ENCODE data around the gene MTERF1.
A peak's percentile ranks its signal among the peaks of the same experiment; 100 is the strongest.

Gene MTERF1

GRCh38 chr7:91880413-91881241, at the start of gene MTERF1:
Gene MTERF1 (minus strand): TSS chr7:91880702. CDS start chr7:91880083, 619 bp downstream.
- TF ChIP-seq CTCF (IDR thresholded peaks at IDR 0.05; ENCODE audit: insufficient read depth, low read length, missing control alignments) = peak; percentile 99
- DNase-seq (ENCODE audit: low read depth, low spot score) = peak; percentile 34
- ChIA-PET CTCF (interaction anchor here (0.6 to 4.1 kb wide), 46 partner anchors 11 to 834 kb away, joined by 3 to 68 read pairs (median 4); partner anchors contain the start of genes AKAP9 and GATAD1), POLR2A (interaction anchor here (0.6 to 1.0 kb wide), 2 partner anchors 13 to 51 kb away, joined by 3 read pairs; no protein-coding TSS in a partner anchor)
- peak within 1 kb of the TSS; percentile 95 for H3K4me3 ChIP-seq (ENCODE audit: low read depth, low read length)

GRCh38 chr7:91929463-91929862, 49.0 kb upstream of the MTERF1 start:
- ChIA-PET POLR2A (no interaction called here), CTCF (interaction anchor here (1.5 kb wide), 1 partner anchor 10 kb away, joined by 4 read pairs; no protein-coding TSS in a partner anchor)
- DNase-seq (ENCODE audit: low read depth, low spot score) = no peak
- no peak for TF ChIP-seq CTCF (IDR thresholded peaks at IDR 0.05; ENCODE audit: insufficient read depth, low read length, missing control alignments)
- H3K4me3 ChIP-seq (ENCODE audit: low read depth, low read length) = no peak overlapping the region

- POLR2A ChIA-PET = interaction anchor here (0.6 kb wide), 1 partner anchor 15 kb away, joined by 3 read pairs; no protein-coding TSS in a partner anchor
- CTCF ChIA-PET = interaction anchor here (0.9 to 1.6 kb wide), 5 partner anchors 9 to 97 kb away, joined by 3 to 4 read pairs (median 3); partner anchors contain the start of gene AKAP9
- no peak for DNase-seq (ENCODE audit: low read depth, low spot score)
Measured at GRCh38 chr7:91927912-91928311, 47.4 kb upstream of the MTERF1 start.

GRCh38 chr7:91922857-91923256, 42.4 kb upstream of the MTERF1 start:
- H3K4me3 ChIP-seq (ENCODE audit: low read depth, low read length) = no peak overlapping the region
- no peak for TF ChIP-seq CTCF (IDR thresholded peaks at IDR 0.05; ENCODE audit: insufficient read depth, low read length, missing control alignments)
- POLR2A ChIA-PET = no interaction called here
- no peak for DNase-seq (ENCODE audit: low read depth, low spot score)
- CTCF ChIA-PET = interaction anchor here (0.7 to 1.7 kb wide), 3 partner anchors 42 to 257 kb away, joined by 3 to 5 read pairs (median 3); partner anchors contain the start of gene MTERF1

More at GRCh38 chr7:91927912-91928311, 47.4 kb upstream of the MTERF1 start:
- peak; percentile 45 for TF ChIP-seq CTCF (IDR thresholded peaks at IDR 0.05; ENCODE audit: insufficient read depth, low read length, missing control alignments)
- H3K4me3 ChIP-seq (ENCODE audit: low read depth, low read length) = no peak overlapping the region

GRCh38 chr7:91918356-91918755, 37.9 kb upstream of the MTERF1 start:
- H3K4me3 ChIP-seq (ENCODE audit: low read depth, low read length) = no peak overlapping the region
- CTCF ChIA-PET = no interaction called here
- no peak for DNase-seq (ENCODE audit: low read depth, low spot score)
- TF ChIP-seq CTCF (IDR thresholded peaks at IDR 0.05; ENCODE audit: insufficient read depth, low read length, missing control alignments) = no peak
- POLR2A ChIA-PET = no interaction called here

GRCh38 chr7:91916051-91916440, 35.5 kb upstream of the MTERF1 start:
- CTCF ChIA-PET = interaction anchor here (0.9 kb wide), 1 partner anchor 24 kb away, joined by 3 read pairs; the partner anchor contains the start of gene AKAP9

More at GRCh38 chr7:91916051-91916440, 35.5 kb upstream of the MTERF1 start:
- no peak for DNase-seq (ENCODE audit: low read depth, low spot score)
- no peak overlapping the region for H3K4me3 ChIP-seq (ENCODE audit: low read depth, low read length)
- POLR2A ChIA-PET = interaction anchor here (0.5 kb wide), 1 partner anchor 24 kb away, joined by 5 read pairs; the partner anchor contains the start of gene AKAP9
- TF ChIP-seq CTCF (IDR thresholded peaks at IDR 0.05; ENCODE audit: insufficient read depth, low read length, missing control alignments) = no peak

Measured in AG04449 (cell line).